CD4-positive, alpha-beta T cell (primary cell): ENCODE results near the gene PSMB10. TPM values are rescaled to one million over a fixed set of nuclear protein-coding genes. Genes with fewer than 3 reads are reported as not detected.

Experiments
- ATAC-seq: fragments of 200-7000 bp; cut with Tn5 transposase; one replicate; pipeline ENCODE4 v1.10.0; 2022; ENCODE audit warnings: mild to moderate bottlenecking; ENCODE audit not compliant: poor library complexity
- CTCF ChIA-PET: fragments of 350-600 bp; sonication (Branson Sonifier 250); formaldehyde crosslinking; loops from one replicate; lab custom pipeline; 2021; ENCODE audit warnings: antibody characterized with exemption, inconsistent platforms; lab: Charles Lee
- POLR2A ChIA-PET: fragments of 350-600 bp; sonication (Branson Sonifier 250); formaldehyde crosslinking; loops from one replicate; lab custom pipeline; 2021; ENCODE audit warnings: antibody characterized with exemption, inconsistent platforms; lab: Charles Lee
- DNase-seq, 14 experiments: peaks; one replicate each; pipeline ENCODE4 v3.0.0-alpha.2; 2013 to 2020; ENCODE audit warnings: mixed read lengths in 2 of 14
- H3K27ac ChIP-seq, 2 donors: one replicate each; pipeline versions ENCODE4 v1.5.1 to v1.7.0; 2013; ENCODE audit warnings: low read length in 2 of 2, low read depth in 1 of 2, mild to moderate bottlenecking in 1 of 2
- H3K27me3 ChIP-seq, 2 experiments: 1 replicate in 1 of 2; 2 replicates in 1 of 2; pipeline versions ENCODE4 v1.6.1 to v1.7.0; 2013; ENCODE audit warnings: low read length in 2 of 2, control low read depth in 1 of 2, mild to moderate bottlenecking in 1 of 2, moderate library complexity in 1 of 2; ENCODE audit not compliant: insufficient read depth in 2 of 2, control insufficient read depth in 1 of 2
- H3K36me3 ChIP-seq: one replicate; pipeline ENCODE4 v1.6.1; 2013; ENCODE audit warnings: low read length, control low read depth; ENCODE audit not compliant: insufficient read depth
- H3K4me1 ChIP-seq: one replicate; pipeline ENCODE4 v1.6.1; 2013; ENCODE audit warnings: low read length, control low read depth; ENCODE audit not compliant: insufficient read depth
- H3K4me3 ChIP-seq: one replicate; pipeline ENCODE4 v1.5.1; 2013; ENCODE audit warnings: mild to moderate bottlenecking, low read length, moderate library complexity
- H3K9me3 ChIP-seq, 2 experiments: 1 replicate in 1 of 2; 2 replicates in 1 of 2; pipeline versions ENCODE4 v1.6.1 to v1.7.0; 2013; ENCODE audit warnings: low read length in 2 of 2, mild to moderate bottlenecking in 2 of 2, control low read depth in 1 of 2, moderate library complexity in 1 of 2; ENCODE audit not compliant: control insufficient read depth in 1 of 2, insufficient read depth in 1 of 2
- H3K27ac Mint-ChIP-seq: one replicate; pipeline ENCODE4 v1.8.0; 2020; ENCODE audit warnings: mixed read lengths
- H3K27me3 Mint-ChIP-seq: one replicate; pipeline ENCODE4 v1.8.0; 2021; ENCODE audit warnings: mixed read lengths
- H3K36me3 Mint-ChIP-seq: one replicate; pipeline ENCODE4 v1.8.0; 2021; ENCODE audit warnings: low read depth, mixed read lengths
- H3K4me1 Mint-ChIP-seq: one replicate; pipeline ENCODE4 v1.8.0; 2021; ENCODE audit warnings: low read depth, mixed read lengths
- H3K4me3 Mint-ChIP-seq: one replicate; pipeline ENCODE4 v1.8.0; 2020; ENCODE audit warnings: mild to moderate bottlenecking, mixed read lengths
- H3K9me3 Mint-ChIP-seq: one replicate; pipeline ENCODE4 v1.8.0; 2020; ENCODE audit warnings: mixed read lengths
- intact Hi-C, 2 experiments: fragments of 100-400 bp; cut with DNase I in 1 of 2; cut with micrococcal nuclease in 1 of 2; formaldehyde crosslinking; loops; one replicate each; pipeline versions ENCODE4 v1.15.1 to v1.9.0; 2023 to 2025; cut with DNase I, micrococcal nuclease
- total RNA-seq, 174 experiments: library from RNA in 2 of 174; stranded (reverse) in 2 of 174; gene quantifications; one replicate each; pipeline ENCODE4 v1.2.3 and lab custom pipeline; 2021 to 2026
- TF ChIP-seq, protein P1 (sequence below): fragments of 200-600 bp; IDR thresholded peaks from one replicate; pipeline ENCODE4 v1.8.0; 2022; ENCODE audit warnings: antibody characterized with exemption, mild to moderate bottlenecking

PSMB10 gene
- total RNA-seq, 2 experiments from 2014 or later: 68.7 to 71.6 TPM

DNA sequence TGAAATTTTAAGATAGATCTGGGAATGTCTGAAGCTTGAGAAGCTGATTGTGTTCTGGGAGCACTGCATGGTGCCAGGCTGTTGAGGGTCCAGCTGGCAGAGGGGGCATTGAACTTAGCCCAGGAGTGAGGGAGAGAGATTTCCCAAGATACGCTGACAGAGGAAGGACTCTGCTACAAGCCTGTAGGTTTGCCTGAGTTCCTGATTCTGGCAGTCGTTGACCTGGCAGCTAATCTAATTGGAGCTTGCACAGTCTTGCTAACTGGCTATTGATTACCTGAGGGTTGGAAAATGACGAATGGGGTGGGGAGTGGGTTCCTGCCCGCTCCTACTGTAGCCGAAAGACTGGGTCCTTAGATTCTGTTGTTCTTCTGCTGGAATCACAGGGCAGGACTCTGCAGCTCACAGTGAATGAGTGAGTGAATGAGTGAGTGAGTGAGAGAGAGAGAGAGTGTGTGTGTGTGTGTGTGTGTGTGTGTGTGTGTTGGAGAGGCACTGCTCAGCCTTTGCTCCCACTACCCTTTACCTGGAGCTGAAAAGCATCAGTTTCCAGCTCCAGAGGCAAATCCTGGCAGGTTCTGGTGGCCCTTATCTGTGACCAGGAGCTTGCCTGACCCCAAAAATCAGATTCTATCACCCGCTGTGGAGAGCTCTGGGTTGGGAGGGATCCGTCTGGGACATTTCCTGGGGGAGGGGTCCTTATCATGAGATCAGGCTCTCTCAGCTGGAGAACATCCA lies 21.7 kb downstream of the PSMB10 start:
- Histone ChIP-seq H3K4me1 (peaks cover 11% of the 10 kb centered on the region), H3K36me3 (peaks cover 54% of the 10 kb centered on the region), H3K27me3 (no peaks in the 10 kb centered on the region), H3K4me3 (no peak overlapping the region), H3K9me3 (no peaks in the 10 kb centered on the region), H3K27ac (no peak overlapping the region)
- TF ChIP-seq, protein P1, sequence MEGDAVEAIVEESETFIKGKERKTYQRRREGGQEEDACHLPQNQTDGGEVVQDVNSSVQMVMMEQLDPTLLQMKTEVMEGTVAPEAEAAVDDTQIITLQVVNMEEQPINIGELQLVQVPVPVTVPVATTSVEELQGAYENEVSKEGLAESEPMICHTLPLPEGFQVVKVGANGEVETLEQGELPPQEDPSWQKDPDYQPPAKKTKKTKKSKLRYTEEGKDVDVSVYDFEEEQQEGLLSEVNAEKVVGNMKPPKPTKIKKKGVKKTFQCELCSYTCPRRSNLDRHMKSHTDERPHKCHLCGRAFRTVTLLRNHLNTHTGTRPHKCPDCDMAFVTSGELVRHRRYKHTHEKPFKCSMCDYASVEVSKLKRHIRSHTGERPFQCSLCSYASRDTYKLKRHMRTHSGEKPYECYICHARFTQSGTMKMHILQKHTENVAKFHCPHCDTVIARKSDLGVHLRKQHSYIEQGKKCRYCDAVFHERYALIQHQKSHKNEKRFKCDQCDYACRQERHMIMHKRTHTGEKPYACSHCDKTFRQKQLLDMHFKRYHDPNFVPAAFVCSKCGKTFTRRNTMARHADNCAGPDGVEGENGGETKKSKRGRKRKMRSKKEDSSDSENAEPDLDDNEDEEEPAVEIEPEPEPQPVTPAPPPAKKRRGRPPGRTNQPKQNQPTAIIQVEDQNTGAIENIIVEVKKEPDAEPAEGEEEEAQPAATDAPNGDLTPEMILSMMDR: no peak
- CTCF ChIA-PET: no interaction called here
- H3K9me3 Mint-ChIP-seq: no peaks in the 10 kb centered on the region
- no peak overlapping the region for H3K27ac Mint-ChIP-seq
- ATAC-seq (no peak), DNase-seq (no peak)
- H3K4me3 Mint-ChIP-seq: no peak overlapping the region
- POLR2A ChIA-PET: no interaction called here
- H3K36me3 Mint-ChIP-seq: peaks cover 52% of the 10 kb centered on the region
- intact Hi-C loops: loop anchor here in 1 of 2 experiments (10.0 kb wide), 1 partner anchor 180 kb away; no protein-coding TSS in a partner anchor
- H3K27me3 Mint-ChIP-seq: no peaks in the 10 kb centered on the region
- peaks cover 20% of the 10 kb centered on the region for H3K4me1 Mint-ChIP-seq

DNA sequence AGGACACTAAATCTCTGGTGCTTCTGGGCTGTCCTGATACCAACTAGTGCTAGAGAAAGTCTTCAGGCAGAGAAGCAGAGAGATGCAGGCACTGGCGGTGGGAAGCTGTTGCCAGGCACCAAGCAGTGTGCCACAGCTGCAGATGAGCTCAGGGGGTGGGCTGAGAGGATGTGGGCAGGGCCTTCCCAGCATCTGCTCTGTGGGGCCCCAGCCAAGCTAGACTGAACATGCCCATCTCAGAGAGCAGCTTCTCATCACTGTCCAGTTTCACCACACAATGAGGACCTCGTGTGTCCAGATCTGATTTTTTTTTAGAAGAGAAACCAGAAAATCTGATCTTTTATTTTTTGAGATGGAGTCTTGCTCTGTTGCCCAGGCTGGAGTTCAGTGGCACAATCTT lies 26.5 kb downstream of the PSMB10 start:
- Mint-ChIP-seq H3K9me3 (no peaks in the 10 kb centered on the region), H3K27ac (no peak overlapping the region), H3K36me3 (peaks cover 51% of the 10 kb centered on the region), H3K4me3 (no peak overlapping the region), H3K4me1 (peaks cover 5% of the 10 kb centered on the region), H3K27me3 (no peaks in the 10 kb centered on the region)
- TF ChIP-seq, protein P1: no peak
- DNase-seq: peak in 1 of 14 experiments; percentile 19
- Histone ChIP-seq H3K9me3 (no peaks in the 10 kb centered on the region), H3K27me3 (no peaks in the 10 kb centered on the region), H3K27ac (no peak overlapping the region), H3K4me1 (no peaks in the 10 kb centered on the region), H3K4me3 (no peak overlapping the region), H3K36me3 (peaks cover 44% of the 10 kb centered on the region)
- intact Hi-C loops: loop anchor here in 1 of 2 experiments (10.0 kb wide), 1 partner anchor 175 kb away; no protein-coding TSS in a partner anchor
- POLR2A ChIA-PET: interaction anchor here (0.6 kb wide), 1 partner anchor 292 kb away, joined by 3 read pairs; no protein-coding TSS in a partner anchor
- CTCF ChIA-PET: no interaction called here
- no peak for ATAC-seq

GRCh38 chr16:67909056-67909742 lies 27.5 kb downstream of the PSMB10 start:
- Histone ChIP-seq H3K4me3 (no peak overlapping the region), H3K27ac (no peak overlapping the region), H3K27me3 (no peaks in the 10 kb centered on the region), H3K36me3 (peaks cover 38% of the 10 kb centered on the region), H3K4me1 (no peaks in the 10 kb centered on the region), H3K9me3 (no peaks in the 10 kb centered on the region)
- Mint-ChIP-seq H3K36me3 (peaks cover 48% of the 10 kb centered on the region), H3K4me1 (peaks cover 5% of the 10 kb centered on the region), H3K4me3 (no peak overlapping the region), H3K27me3 (no peaks in the 10 kb centered on the region), H3K9me3 (no peaks in the 10 kb centered on the region), H3K27ac (no peak overlapping the region)
- ATAC-seq (no peak), DNase-seq (no peak)
- TF ChIP-seq, protein P1: no peak
- intact Hi-C loops: no loop called here
- ChIA-PET CTCF (no interaction called here), POLR2A (interaction anchor here (0.6 kb wide), 1 partner anchor 16 kb away, joined by 3 read pairs; no protein-coding TSS in a partner anchor)
